ENCODE measurements around the gene SDCCAG8. TPM values are rescaled to one million over a fixed set of nuclear protein-coding genes. Genes with fewer than 3 reads are reported as not detected.

Gene SDCCAG8
- total and polyA plus RNA-seq, 2 experiments from 2014 or later = 28.3 to 39.3 TPM

DNA sequence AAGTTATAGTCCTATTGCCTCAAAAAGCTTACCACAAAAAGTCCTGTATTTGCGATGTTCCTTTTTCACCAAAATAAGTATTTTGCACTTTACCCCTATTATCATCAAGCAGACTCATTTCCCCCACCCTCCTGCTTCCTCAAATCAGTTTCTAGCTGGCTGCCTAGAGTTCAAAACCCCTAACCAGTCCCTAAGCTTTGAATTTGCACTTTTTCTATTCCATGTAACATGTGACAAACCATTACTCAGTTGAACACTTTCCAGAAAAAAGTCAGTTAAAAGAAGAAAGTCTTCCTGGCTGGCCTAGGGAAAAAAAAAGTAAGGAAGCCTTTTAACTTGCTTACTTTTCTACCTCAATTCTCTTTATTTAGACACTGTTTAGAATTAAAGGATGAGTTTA, 8.9 kb upstream of the SDCCAG8 start:
- Histone ChIP-seq H3K9me3 (ENCODE audit: low read depth) (no peaks in the 10 kb centered on the region), H3K36me3 (replicated peaks; ENCODE audit: insufficient read depth, low read depth) (no peaks in the 10 kb centered on the region), H3K27ac (no peak overlapping the region), H3K79me2 (peaks cover 100% of the 10 kb centered on the region), H3K4me1 (ENCODE audit: insufficient read depth) (no peaks in the 10 kb centered on the region), H3K27me3 (no peaks in the 10 kb centered on the region), H3K9me2 (replicated peaks; ENCODE audit: insufficient read depth) (no peaks in the 10 kb centered on the region), H3K4me3 (no peak overlapping the region), H4K20me1 (ENCODE audit: insufficient read depth, poor library complexity, severe bottlenecking) (peaks cover 10% of the 10 kb centered on the region), H2AFZ (no peak overlapping the region), H3K4me2 (no peak overlapping the region)
- no peak for TF ChIP-seq EZH2phosphoT487 (IDR thresholded peaks at IDR 0.05; ENCODE audit: low read depth, severe bottlenecking, unreplicated experiment)
- TF ChIP-seq, protein P1, sequence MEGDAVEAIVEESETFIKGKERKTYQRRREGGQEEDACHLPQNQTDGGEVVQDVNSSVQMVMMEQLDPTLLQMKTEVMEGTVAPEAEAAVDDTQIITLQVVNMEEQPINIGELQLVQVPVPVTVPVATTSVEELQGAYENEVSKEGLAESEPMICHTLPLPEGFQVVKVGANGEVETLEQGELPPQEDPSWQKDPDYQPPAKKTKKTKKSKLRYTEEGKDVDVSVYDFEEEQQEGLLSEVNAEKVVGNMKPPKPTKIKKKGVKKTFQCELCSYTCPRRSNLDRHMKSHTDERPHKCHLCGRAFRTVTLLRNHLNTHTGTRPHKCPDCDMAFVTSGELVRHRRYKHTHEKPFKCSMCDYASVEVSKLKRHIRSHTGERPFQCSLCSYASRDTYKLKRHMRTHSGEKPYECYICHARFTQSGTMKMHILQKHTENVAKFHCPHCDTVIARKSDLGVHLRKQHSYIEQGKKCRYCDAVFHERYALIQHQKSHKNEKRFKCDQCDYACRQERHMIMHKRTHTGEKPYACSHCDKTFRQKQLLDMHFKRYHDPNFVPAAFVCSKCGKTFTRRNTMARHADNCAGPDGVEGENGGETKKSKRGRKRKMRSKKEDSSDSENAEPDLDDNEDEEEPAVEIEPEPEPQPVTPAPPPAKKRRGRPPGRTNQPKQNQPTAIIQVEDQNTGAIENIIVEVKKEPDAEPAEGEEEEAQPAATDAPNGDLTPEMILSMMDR (IDR thresholded peaks at IDR 0.05; ENCODE audit: poor library complexity) = no peak
- TF ChIP-seq EZH2 (IDR thresholded peaks at IDR 0.05; ENCODE audit: borderline replicate concordance) = no peak
- 97% methylated on average over 1 of the region's 1 CpG for WGBS (ENCODE audit: low lambda C conversion rate, missing lambda C conversion rate)
- DNase-seq (ENCODE audit: low spot score) = no peak

- H3K4me1 ChIP-seq (ENCODE audit: insufficient read depth) = no peaks in the 10 kb centered on the region
- peaks cover 100% of the 10 kb centered on the region for H3K79me2 ChIP-seq
Measured at GRCh38 chr1:243247901-243248300, 7.9 kb upstream of the SDCCAG8 start.

DNA sequence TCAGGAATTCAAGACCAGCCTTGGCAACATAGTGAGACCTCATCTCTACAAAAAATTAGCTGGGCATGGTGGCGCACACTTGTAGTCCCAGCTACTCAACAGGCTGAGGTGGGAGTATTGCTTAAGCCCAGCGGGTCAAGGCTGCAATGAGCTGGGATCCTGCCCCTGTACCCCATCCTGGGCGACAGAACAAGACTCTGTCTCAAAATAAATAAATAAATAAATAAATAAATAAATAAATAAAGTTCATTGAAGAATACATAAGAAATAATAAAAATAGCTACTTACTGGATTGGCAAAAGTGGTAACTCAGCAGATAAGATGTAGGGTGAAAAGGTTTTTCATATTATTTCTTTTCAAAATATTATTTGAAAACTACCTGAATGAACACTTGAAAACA, 6.6 kb upstream of the SDCCAG8 start:
- Histone ChIP-seq H3K27me3 (no peaks in the 10 kb centered on the region), H3K9me2 (replicated peaks; ENCODE audit: insufficient read depth) (no peaks in the 10 kb centered on the region), H3K79me2 (peaks cover 100% of the 10 kb centered on the region), H3K27ac (no peak overlapping the region), H3K9me3 (ENCODE audit: low read depth) (no peaks in the 10 kb centered on the region), H4K20me1 (ENCODE audit: insufficient read depth, poor library complexity, severe bottlenecking) (peaks cover 24% of the 10 kb centered on the region), H3K4me3 (no peak overlapping the region), H3K36me3 (replicated peaks; ENCODE audit: insufficient read depth, low read depth) (no peaks in the 10 kb centered on the region), H3K4me1 (ENCODE audit: insufficient read depth) (peaks cover 4% of the 10 kb centered on the region), H3K4me2 (no peak overlapping the region), H2AFZ (no peak overlapping the region)
- DNase-seq (ENCODE audit: low spot score) = no peak
- 94% methylated on average over 3 of the region's 3 CpGs for WGBS (ENCODE audit: low lambda C conversion rate, missing lambda C conversion rate)
- TF ChIP-seq, protein P1 (IDR thresholded peaks at IDR 0.05; ENCODE audit: poor library complexity) = no peak
- TF ChIP-seq EZH2phosphoT487 (IDR thresholded peaks at IDR 0.05; ENCODE audit: low read depth, severe bottlenecking, unreplicated experiment) = no peak
- TF ChIP-seq EZH2 (IDR thresholded peaks at IDR 0.05; ENCODE audit: borderline replicate concordance) = no peak

More at GRCh38 chr1:243247901-243248300, 7.9 kb upstream of the SDCCAG8 start:
- no peaks in the 10 kb centered on the region for H3K36me3 ChIP-seq (replicated peaks; ENCODE audit: insufficient read depth, low read depth)
- H3K4me2 ChIP-seq = no peak overlapping the region
- DNase-seq (ENCODE audit: low spot score) = no peak
- H3K27ac ChIP-seq = no peak overlapping the region
- H3K27me3 ChIP-seq = no peaks in the 10 kb centered on the region
- no peak overlapping the region for H2AFZ ChIP-seq
- TF ChIP-seq, protein P1 (IDR thresholded peaks at IDR 0.05; ENCODE audit: poor library complexity) = no peak
- TF ChIP-seq EZH2phosphoT487 (IDR thresholded peaks at IDR 0.05; ENCODE audit: low read depth, severe bottlenecking, unreplicated experiment) = no peak
- TF ChIP-seq EZH2 (IDR thresholded peaks at IDR 0.05; ENCODE audit: borderline replicate concordance) = no peak
- no peaks in the 10 kb centered on the region for H3K9me3 ChIP-seq (ENCODE audit: low read depth)
- H3K9me2 ChIP-seq (replicated peaks; ENCODE audit: insufficient read depth) = no peaks in the 10 kb centered on the region
- no peak overlapping the region for H3K4me3 ChIP-seq
- 81% methylated on average over 3 of the region's 3 CpGs for WGBS (ENCODE audit: low lambda C conversion rate, missing lambda C conversion rate)
- H4K20me1 ChIP-seq (ENCODE audit: insufficient read depth, poor library complexity, severe bottlenecking) = peaks cover 13% of the 10 kb centered on the region

GRCh38 chr1:243250102-243250501, 5.7 kb upstream of the SDCCAG8 start:
- 78% methylated on average over 3 of the region's 3 CpGs for WGBS (ENCODE audit: low lambda C conversion rate, missing lambda C conversion rate)
- no peaks in the 10 kb centered on the region for H3K9me2 ChIP-seq (replicated peaks; ENCODE audit: insufficient read depth)
- no peak overlapping the region for H3K27ac ChIP-seq
- H4K20me1 ChIP-seq (ENCODE audit: insufficient read depth, poor library complexity, severe bottlenecking) = peaks cover 24% of the 10 kb centered on the region
- H3K9me3 ChIP-seq (ENCODE audit: low read depth) = no peaks in the 10 kb centered on the region
- no peak for DNase-seq (ENCODE audit: low spot score)
- H3K4me1 ChIP-seq (ENCODE audit: insufficient read depth) = peaks cover 4% of the 10 kb centered on the region
- no peak overlapping the region for H3K4me2 ChIP-seq
- peaks cover 92% of the 10 kb centered on the region for H3K79me2 ChIP-seq
- no peak overlapping the region for H3K4me3 ChIP-seq
- H2AFZ ChIP-seq = no peak overlapping the region
- H3K27me3 ChIP-seq = no peaks in the 10 kb centered on the region
- TF ChIP-seq EZH2 (IDR thresholded peaks at IDR 0.05; ENCODE audit: borderline replicate concordance) (no peak), EZH2phosphoT487 (IDR thresholded peaks at IDR 0.05; ENCODE audit: low read depth, severe bottlenecking, unreplicated experiment) (no peak)
- TF ChIP-seq, protein P1 (IDR thresholded peaks at IDR 0.05; ENCODE audit: poor library complexity) = no peak
- no peaks in the 10 kb centered on the region for H3K36me3 ChIP-seq (replicated peaks; ENCODE audit: insufficient read depth, low read depth)
